Measurements from ENCODE around the gene DISC1. TPM values are rescaled to one million over a fixed set of nuclear protein-coding genes. Genes with fewer than 3 reads are reported as not detected.

Gene DISC1
- total and polyA plus RNA-seq, 2 experiments from 2014 or later, result 2.1 to 6.5 TPM

- H3K36me3 Mint-ChIP-seq (ENCODE audit: low read depth), result peaks cover 24% of the 10 kb centered on the region
- no peak overlapping the region for H3K4me3 ChIP-seq
- H4K20me1 ChIP-seq (replicated peaks; ENCODE audit: insufficient read depth), result no peaks in the 10 kb centered on the region
- 0 out of 2 replicates have a peak, but pooled peaks cover 6% of the 10 kb centered on the region for H3K4me1 ChIP-seq (ENCODE audit: insufficient read depth)
- ATAC-seq (no peak), DNase-seq (ENCODE audit: low spot score) (no peak)
- peaks cover 4% of the 10 kb centered on the region for H3K27me3 Mint-ChIP-seq (ENCODE audit: insufficient read depth, low read depth, poor library complexity)
- H3K36me3 ChIP-seq (ENCODE audit: insufficient read depth), result 0 out of 2 replicates have a peak, but pooled peaks cover 7% of the 10 kb centered on the region
- no peak overlapping the region for H3K27ac Mint-ChIP-seq
- H3K4me1 Mint-ChIP-seq, result no peaks in the 10 kb centered on the region; the same call in 2 of the 3 replicates
- no peaks in the 10 kb centered on the region for H3K79me2 ChIP-seq (replicated peaks; ENCODE audit: insufficient read depth)
- H3K9me3 Mint-ChIP-seq, result peaks cover 29% of the 10 kb centered on the region
- H3K4me2 ChIP-seq, result no peak overlapping the region
- H3F3A ChIP-seq (replicated peaks; ENCODE audit: low read depth), result no peaks in the 10 kb centered on the region
- no peak overlapping the region for H3K4me3 Mint-ChIP-seq
- H3K27me3 ChIP-seq (ENCODE audit: insufficient read depth), result no peaks in the 10 kb centered on the region
- H3K27ac ChIP-seq (ENCODE audit: low read depth), result no peak overlapping the region
- H2AFZ ChIP-seq, result no peak overlapping the region
- TF ChIP-seq ZNF114 (CRISPR knock-in tag; IDR thresholded peaks at IDR 0.05) (no peak), CREB1 (CRISPR knock-in tag; IDR thresholded peaks at IDR 0.05; ENCODE audit: low read depth) (no peak), ZNF331 (CRISPR knock-in tag; IDR thresholded peaks at IDR 0.05; ENCODE audit: low read depth) (no peak), ZNF462 (CRISPR knock-in tag; IDR thresholded peaks at IDR 0.05) (no peak), EZH2phosphoT487 (IDR thresholded peaks at IDR 0.05; ENCODE audit: unreplicated experiment) (no peak), POLR2AphosphoS5 (IDR thresholded peaks at IDR 0.05; ENCODE audit: low read depth) (no peak), EZH2 (IDR thresholded peaks at IDR 0.05; ENCODE audit: low read depth, unreplicated experiment) (no peak), STAT1 (IDR thresholded peaks at IDR 0.05; ENCODE audit: unreplicated experiment) (no peak), NANOG (IDR thresholded peaks at IDR 0.05; ENCODE audit: borderline replicate concordance) (no peak)
- TF ChIP-seq, protein P1, sequence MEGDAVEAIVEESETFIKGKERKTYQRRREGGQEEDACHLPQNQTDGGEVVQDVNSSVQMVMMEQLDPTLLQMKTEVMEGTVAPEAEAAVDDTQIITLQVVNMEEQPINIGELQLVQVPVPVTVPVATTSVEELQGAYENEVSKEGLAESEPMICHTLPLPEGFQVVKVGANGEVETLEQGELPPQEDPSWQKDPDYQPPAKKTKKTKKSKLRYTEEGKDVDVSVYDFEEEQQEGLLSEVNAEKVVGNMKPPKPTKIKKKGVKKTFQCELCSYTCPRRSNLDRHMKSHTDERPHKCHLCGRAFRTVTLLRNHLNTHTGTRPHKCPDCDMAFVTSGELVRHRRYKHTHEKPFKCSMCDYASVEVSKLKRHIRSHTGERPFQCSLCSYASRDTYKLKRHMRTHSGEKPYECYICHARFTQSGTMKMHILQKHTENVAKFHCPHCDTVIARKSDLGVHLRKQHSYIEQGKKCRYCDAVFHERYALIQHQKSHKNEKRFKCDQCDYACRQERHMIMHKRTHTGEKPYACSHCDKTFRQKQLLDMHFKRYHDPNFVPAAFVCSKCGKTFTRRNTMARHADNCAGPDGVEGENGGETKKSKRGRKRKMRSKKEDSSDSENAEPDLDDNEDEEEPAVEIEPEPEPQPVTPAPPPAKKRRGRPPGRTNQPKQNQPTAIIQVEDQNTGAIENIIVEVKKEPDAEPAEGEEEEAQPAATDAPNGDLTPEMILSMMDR (conservative IDR thresholded peaks at IDR 0.05; ENCODE audit: low read depth in 2 of 2), result no peak
- TF ChIP-seq, protein P2, sequence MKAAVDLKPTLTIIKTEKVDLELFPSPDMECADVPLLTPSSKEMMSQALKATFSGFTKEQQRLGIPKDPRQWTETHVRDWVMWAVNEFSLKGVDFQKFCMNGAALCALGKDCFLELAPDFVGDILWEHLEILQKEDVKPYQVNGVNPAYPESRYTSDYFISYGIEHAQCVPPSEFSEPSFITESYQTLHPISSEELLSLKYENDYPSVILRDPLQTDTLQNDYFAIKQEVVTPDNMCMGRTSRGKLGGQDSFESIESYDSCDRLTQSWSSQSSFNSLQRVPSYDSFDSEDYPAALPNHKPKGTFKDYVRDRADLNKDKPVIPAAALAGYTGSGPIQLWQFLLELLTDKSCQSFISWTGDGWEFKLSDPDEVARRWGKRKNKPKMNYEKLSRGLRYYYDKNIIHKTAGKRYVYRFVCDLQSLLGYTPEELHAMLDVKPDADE (IDR thresholded peaks at IDR 0.05), result no peak
- TF ChIP-seq, protein P3, sequence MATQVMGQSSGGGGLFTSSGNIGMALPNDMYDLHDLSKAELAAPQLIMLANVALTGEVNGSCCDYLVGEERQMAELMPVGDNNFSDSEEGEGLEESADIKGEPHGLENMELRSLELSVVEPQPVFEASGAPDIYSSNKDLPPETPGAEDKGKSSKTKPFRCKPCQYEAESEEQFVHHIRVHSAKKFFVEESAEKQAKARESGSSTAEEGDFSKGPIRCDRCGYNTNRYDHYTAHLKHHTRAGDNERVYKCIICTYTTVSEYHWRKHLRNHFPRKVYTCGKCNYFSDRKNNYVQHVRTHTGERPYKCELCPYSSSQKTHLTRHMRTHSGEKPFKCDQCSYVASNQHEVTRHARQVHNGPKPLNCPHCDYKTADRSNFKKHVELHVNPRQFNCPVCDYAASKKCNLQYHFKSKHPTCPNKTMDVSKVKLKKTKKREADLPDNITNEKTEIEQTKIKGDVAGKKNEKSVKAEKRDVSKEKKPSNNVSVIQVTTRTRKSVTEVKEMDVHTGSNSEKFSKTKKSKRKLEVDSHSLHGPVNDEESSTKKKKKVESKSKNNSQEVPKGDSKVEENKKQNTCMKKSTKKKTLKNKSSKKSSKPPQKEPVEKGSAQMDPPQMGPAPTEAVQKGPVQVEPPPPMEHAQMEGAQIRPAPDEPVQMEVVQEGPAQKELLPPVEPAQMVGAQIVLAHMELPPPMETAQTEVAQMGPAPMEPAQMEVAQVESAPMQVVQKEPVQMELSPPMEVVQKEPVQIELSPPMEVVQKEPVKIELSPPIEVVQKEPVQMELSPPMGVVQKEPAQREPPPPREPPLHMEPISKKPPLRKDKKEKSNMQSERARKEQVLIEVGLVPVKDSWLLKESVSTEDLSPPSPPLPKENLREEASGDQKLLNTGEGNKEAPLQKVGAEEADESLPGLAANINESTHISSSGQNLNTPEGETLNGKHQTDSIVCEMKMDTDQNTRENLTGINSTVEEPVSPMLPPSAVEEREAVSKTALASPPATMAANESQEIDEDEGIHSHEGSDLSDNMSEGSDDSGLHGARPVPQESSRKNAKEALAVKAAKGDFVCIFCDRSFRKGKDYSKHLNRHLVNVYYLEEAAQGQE (IDR thresholded peaks at IDR 0.05; ENCODE audit: unreplicated experiment), result no peak
- no peaks in the 10 kb centered on the region for H3K9me2 ChIP-seq (ENCODE audit: insufficient read depth)
Observed at GRCh38 chr1:231682779-231683178, 56.2 kb downstream of the DISC1 start.
